ENCODE measurements around the gene TMEM186.

GRCh38 chr16:8798535-8799157, 1.2 kb upstream of the TMEM186 start:
- TF ChIP-seq EZH2 (IDR thresholded peaks at IDR 0.05; ENCODE audit: insufficient read depth, poor library complexity, severe bottlenecking) (no peak), EZH2phosphoT487 (IDR thresholded peaks at IDR 0.05; ENCODE audit: insufficient read depth, low read depth) (no peak)

Measured in GM23248 (cell line).